Measurements from ENCODE around the gene NRIP1. TPM values are rescaled to one million over a fixed set of nuclear protein-coding genes. Genes with fewer than 3 reads are reported as not detected.

Gene NRIP1
- total RNA-seq, 1 experiment from 2014 or later, result 10.4 TPM

- H3K4me2 ChIP-seq (ENCODE audit: insufficient read depth, insufficient read length, low read length), result peak overlapping the region; percentile 84
- no peak overlapping the region for H2BK12ac ChIP-seq (ENCODE audit: insufficient read length, low read depth, low read length)
- no peaks in the 10 kb centered on the region for H4K20me1 ChIP-seq (ENCODE audit: control insufficient read depth, insufficient read depth, insufficient read length)
- no peak overlapping the region for H2BK120ac ChIP-seq (ENCODE audit: low read depth, low read length, poor library complexity, severe bottlenecking)
- no peak overlapping the region for H4K91ac ChIP-seq (ENCODE audit: insufficient read length, low read depth, low read length)
- H3K18ac ChIP-seq (ENCODE audit: insufficient read length, low read depth, low read length), result no peak overlapping the region
- peaks cover 29% of the 10 kb centered on the region for H3K27me3 Mint-ChIP-seq (ENCODE audit: low read depth)
- peak overlapping the region in 1 of 3 experiments; percentile 93; a peak in 1 of 7 replicates for H3K27ac Mint-ChIP-seq
- H3K9me3 Mint-ChIP-seq, result no peaks in the 10 kb centered on the region
- no peak overlapping the region for H4K8ac ChIP-seq (replicated peaks; ENCODE audit: insufficient read length, low read depth, low read length)
- no peak overlapping the region for H3K23ac ChIP-seq (ENCODE audit: insufficient read length, low read depth, low read length)
- H2BK20ac ChIP-seq (ENCODE audit: low read depth, low read length, poor library complexity, severe bottlenecking), result no peak overlapping the region
- H3K14ac ChIP-seq (ENCODE audit: insufficient read depth, low read length), result no peak overlapping the region
- no peak overlapping the region for H3K4ac ChIP-seq (ENCODE audit: low read depth, low read length)
- TF ChIP-seq CTCF (conservative IDR thresholded peaks at IDR 0.05), result no peak
- H3K9me3 ChIP-seq (ENCODE audit: control insufficient read depth, low read depth, low read length), result no peaks in the 10 kb centered on the region
- H3T11ph ChIP-seq (ENCODE audit: low read length), result no peak overlapping the region
- H2AK5ac ChIP-seq (ENCODE audit: insufficient read length, low read length), result no peak overlapping the region
- H3K23me2 ChIP-seq (ENCODE audit: insufficient read length, low read depth, low read length, poor library complexity, severe bottlenecking), result peaks cover 9% of the 10 kb centered on the region
- H3K9ac ChIP-seq (ENCODE audit: extremely low read depth, insufficient read length, low read length), result peak overlapping the region; percentile 75
- H3K79me1 ChIP-seq (ENCODE audit: insufficient read depth, low read depth, low read length, poor library complexity, severe bottlenecking), result no peaks in the 10 kb centered on the region
- no CpG with 5 or more reads among the region's 11 CpGs for WGBS (ENCODE audit: extremely low coverage, insufficient read length, low lambda C conversion rate)
- H2AFZ ChIP-seq (ENCODE audit: low read length), result no peak overlapping the region
- peaks cover 3% of the 10 kb centered on the region; the same call in 1 of the 2 replicates for H3K79me2 ChIP-seq (ENCODE audit: insufficient read depth, low read length)
- no peak overlapping the region for H3K56ac ChIP-seq (ENCODE audit: insufficient read length, low read depth, low read length)
- no peak overlapping the region for H2BK5ac ChIP-seq (ENCODE audit: insufficient read length, low read length)
- H3K27ac ChIP-seq (ENCODE audit: insufficient read length, low read depth, low read length), result no peak overlapping the region
- peaks cover 3% of the 10 kb centered on the region; the same call in 1 of the 2 replicates for H3K27me3 ChIP-seq (ENCODE audit: insufficient read depth, low read length)
- H3K4me3 Mint-ChIP-seq, result peak overlapping the region; percentile 87 to 94
- H2BK15ac ChIP-seq (ENCODE audit: low read depth, low read length), result no peak overlapping the region
- H3K4me1 Mint-ChIP-seq, result peaks cover 54 to 55% of the 10 kb centered on the region in 2 experiments
- DNase-seq, result no peak
- H4K5ac ChIP-seq (ENCODE audit: insufficient read length, low read depth, low read length), result no peak overlapping the region
- no peaks in the 10 kb centered on the region; a peak in 1 of 7 replicates for H3K36me3 Mint-ChIP-seq (ENCODE audit: insufficient read depth in 1 of 3, low read depth in 3 of 3)
- peaks cover 2% of the 10 kb centered on the region; the same call in 1 of the 2 replicates for H3K4me1 ChIP-seq (ENCODE audit: insufficient read depth, low read length)
Observed at GRCh38 chr21:15063081-15063813, 1.6 kb downstream of the NRIP1 start.
